Pancreas (tissue), 10 donors: ENCODE measurements around the gene FKBP11. TPM values are rescaled to one million over a fixed set of nuclear protein-coding genes. Genes with fewer than 3 reads are reported as not detected.
A peak's percentile ranks its signal among the peaks of the same experiment; 100 is the strongest.

Experiments used
- ATAC-seq, 4 donors: fragments of 200-7000 bp; cut with Tn5 transposase; one replicate each; pipeline versions ENCODE4 v1.8.0 to v1.9.1; 2020; ENCODE audit warnings: mild to moderate bottlenecking in 4 of 4, moderate library complexity in 4 of 4
- DNase-seq, 6 donors: peaks; one replicate each; pipeline ENCODE4 v3.0.0-alpha.2; 2020
- FAIRE-seq: peaks from 2 replicates; lab custom pipeline; 2012; peaks lifted over from hg19 to GRCh38; lab: Jason Lieb, UNC
- H3K27ac ChIP-seq, 4 donors: fragments of 200-600 bp; sonication (generic); 1 replicate in 3 of 4; 2 replicates in 1 of 4; pipeline versions ENCODE4 v1.5.0 to v1.8.0; 2020
- H3K27me3 ChIP-seq, 4 donors: fragments of 200-600 bp; one replicate each; pipeline ENCODE4 v1.8.0; 2021
- H3K36me3 ChIP-seq, 3 donors: fragments of 200-600 bp; sonication (generic) in 1 of 3; one replicate each; pipeline versions ENCODE4 v1.5.0 to v1.8.0; 2020 to 2021
- H3K4me1 ChIP-seq, 3 donors: fragments of 200-600 bp; one replicate each; pipeline ENCODE4 v1.8.0; 2021
- H3K4me3 ChIP-seq, 4 donors: fragments of 200-600 bp; sonication (generic) in 2 of 4; one replicate each; pipeline versions ENCODE4 v1.5.0 to v1.8.0; 2020 to 2021
- H3K9me3 ChIP-seq, 4 donors: fragments of 200-600 bp; one replicate each; pipeline ENCODE4 v1.8.0; 2021
- WGBS, 2 donors: extraction: QIAGEN DNeasy Blood & Tissue Kit; methylation state at CpG; one replicate each; pipeline ENCODE4 v1.1.7; 2013; 5-methylcytosine and 5-hydroxymethylcytosine counted together
- intact Hi-C, 3 donors: fragments of 100-400 bp; cut with DNase I; formaldehyde crosslinking; loops; one replicate each; pipeline versions ENCODE4 v1.11.1 to v1.14.2; 2022
- polyA plus RNA-seq, 2 donors: library from polyadenylated mRNA; stranded (reverse); fragments of 200-250 nt; gene quantifications; one replicate each; pipeline ENCODE4 v1.2.3, GENCODE V29; 2013
- total RNA-seq, 6 donors: library from RNA; stranded (reverse); fragmentation: NEBNext Ultra II Directional in 4 of 6; extraction: Animal tissue kit (Norgen Biotek cat#: 25700) in 4 of 6; gene quantifications; one replicate each; pipeline versions ENCODE4 v1.2.1 to v1.2.4, GENCODE V29; 2021 to 2023
- TF ChIP-seq, protein P1 (sequence below), 4 donors: fragments of 200-600 bp; sonication (generic) in 3 of 4; IDR thresholded peaks; one replicate each; pipeline versions ENCODE4 v1.5.0 to v1.8.0; 2021; ENCODE audit warnings: antibody characterized with exemption in 4 of 4
- donor health status: healthy with polysubstance abuse.
- donor health status: DM: no; HTN: no; CAD: no; lungs with moderate emphysema.
- donor health status: DM: no; HTN: no; CAD: no.
- donor health status: control.
- donor health status: control.
- donor health status: Bipolar disorder and iron deficiency.
- donor health status: DM: yes; HTN: yes; CAD: no.
- donor health status: DM: no; HTN: no; CAD: no.
- donor health status: DM: no; HTN: no; CAD: no.
- donor health status: DM: yes; HTN: yes; CAD: no.

FKBP11 gene
- total and polyA plus RNA-seq, 8 donors = 70.9 to 155 (median 127) TPM

DNA sequence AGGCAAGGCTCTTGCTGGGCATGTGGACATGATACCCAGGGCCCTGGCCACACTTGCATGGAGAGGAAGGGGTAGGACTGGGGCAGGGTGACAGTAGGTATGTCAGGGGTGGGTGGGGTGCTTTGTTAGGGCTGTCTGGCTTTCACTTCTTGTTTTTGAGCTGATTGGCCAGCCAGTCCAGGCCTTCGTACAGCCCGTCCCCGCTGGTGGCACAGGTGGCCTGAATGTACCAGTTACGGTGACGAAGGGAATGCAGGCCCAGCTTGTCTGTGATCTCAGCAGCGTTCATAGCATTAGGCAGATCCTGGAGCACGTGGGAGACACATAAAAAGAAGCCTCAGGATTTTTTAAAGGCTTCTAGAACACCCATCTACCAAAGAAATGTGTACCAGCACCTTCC is 13.5 kb upstream of the FKBP11 start:
- H3K4me1 ChIP-seq = no peaks in the 10 kb centered on the region
- TF ChIP-seq, protein P1, sequence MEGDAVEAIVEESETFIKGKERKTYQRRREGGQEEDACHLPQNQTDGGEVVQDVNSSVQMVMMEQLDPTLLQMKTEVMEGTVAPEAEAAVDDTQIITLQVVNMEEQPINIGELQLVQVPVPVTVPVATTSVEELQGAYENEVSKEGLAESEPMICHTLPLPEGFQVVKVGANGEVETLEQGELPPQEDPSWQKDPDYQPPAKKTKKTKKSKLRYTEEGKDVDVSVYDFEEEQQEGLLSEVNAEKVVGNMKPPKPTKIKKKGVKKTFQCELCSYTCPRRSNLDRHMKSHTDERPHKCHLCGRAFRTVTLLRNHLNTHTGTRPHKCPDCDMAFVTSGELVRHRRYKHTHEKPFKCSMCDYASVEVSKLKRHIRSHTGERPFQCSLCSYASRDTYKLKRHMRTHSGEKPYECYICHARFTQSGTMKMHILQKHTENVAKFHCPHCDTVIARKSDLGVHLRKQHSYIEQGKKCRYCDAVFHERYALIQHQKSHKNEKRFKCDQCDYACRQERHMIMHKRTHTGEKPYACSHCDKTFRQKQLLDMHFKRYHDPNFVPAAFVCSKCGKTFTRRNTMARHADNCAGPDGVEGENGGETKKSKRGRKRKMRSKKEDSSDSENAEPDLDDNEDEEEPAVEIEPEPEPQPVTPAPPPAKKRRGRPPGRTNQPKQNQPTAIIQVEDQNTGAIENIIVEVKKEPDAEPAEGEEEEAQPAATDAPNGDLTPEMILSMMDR (IDR thresholded peaks at IDR 0.05) = no peak
- no peak overlapping the region for H3K27ac ChIP-seq
- no peaks in the 10 kb centered on the region for H3K27me3 ChIP-seq
- H3K4me3 ChIP-seq = no peak overlapping the region
- FAIRE-seq (no peak), ATAC-seq (no peak), DNase-seq (no peak)
- no peaks in the 10 kb centered on the region for H3K9me3 ChIP-seq
- H3K36me3 ChIP-seq = peaks cover 0 to 11% (median 7%) of the 10 kb centered on the region in 3 donors
- intact Hi-C loops = loop anchor here in 2 of 3 donors (5.0 kb wide), 2 partner anchors 82 to 87 kb away; partner anchors contain the start of gene DDX23 (in 1 of the 2)
- 84 to 89% methylated on average over 7 of the region's 7 CpGs for WGBS, 2 donors

DNA sequence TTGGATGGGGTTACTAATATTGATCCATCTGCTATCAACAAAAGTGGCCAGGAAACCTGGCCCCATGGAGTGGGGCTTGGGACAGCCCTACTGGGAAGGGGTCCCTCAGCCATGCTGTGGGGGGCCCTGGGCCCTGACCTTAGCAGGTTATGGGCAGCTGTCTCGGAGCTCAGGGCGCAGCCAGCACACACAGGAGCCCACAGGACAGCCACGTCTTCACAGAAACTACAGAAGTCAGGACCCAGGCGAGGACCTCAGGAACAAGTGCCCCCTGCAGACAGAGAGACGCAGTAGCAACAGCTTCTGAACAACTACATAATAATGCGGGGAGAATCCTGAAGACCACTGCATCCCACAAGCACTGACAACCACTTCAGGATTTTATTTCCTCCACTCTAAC is 11.9 kb upstream of the FKBP11 start:
- FAIRE-seq = no peak
- Histone ChIP-seq H3K27me3 (no peaks in the 10 kb centered on the region), H3K9me3 (no peaks in the 10 kb centered on the region), H3K4me1 (no peaks in the 10 kb centered on the region), H3K4me3 (no peak overlapping the region), H3K36me3 (peaks cover 0 to 11% (median 7%) of the 10 kb centered on the region in 3 donors), H3K27ac (no peak overlapping the region)
- 86 to 88% methylated on average over 6 of the region's 6 CpGs for WGBS, 2 donors
- peak in 1 of 4 donors; percentile 6 for ATAC-seq
- intact Hi-C loops = loop anchor here in 2 of 3 donors (5.0 kb wide), 2 partner anchors 80 to 85 kb away; partner anchors contain the start of gene DDX23 (in 1 of the 2)
- TF ChIP-seq, protein P1 (IDR thresholded peaks at IDR 0.05) = no peak
- DNase-seq = peak in 1 of 6 donors; percentile 46

DNA sequence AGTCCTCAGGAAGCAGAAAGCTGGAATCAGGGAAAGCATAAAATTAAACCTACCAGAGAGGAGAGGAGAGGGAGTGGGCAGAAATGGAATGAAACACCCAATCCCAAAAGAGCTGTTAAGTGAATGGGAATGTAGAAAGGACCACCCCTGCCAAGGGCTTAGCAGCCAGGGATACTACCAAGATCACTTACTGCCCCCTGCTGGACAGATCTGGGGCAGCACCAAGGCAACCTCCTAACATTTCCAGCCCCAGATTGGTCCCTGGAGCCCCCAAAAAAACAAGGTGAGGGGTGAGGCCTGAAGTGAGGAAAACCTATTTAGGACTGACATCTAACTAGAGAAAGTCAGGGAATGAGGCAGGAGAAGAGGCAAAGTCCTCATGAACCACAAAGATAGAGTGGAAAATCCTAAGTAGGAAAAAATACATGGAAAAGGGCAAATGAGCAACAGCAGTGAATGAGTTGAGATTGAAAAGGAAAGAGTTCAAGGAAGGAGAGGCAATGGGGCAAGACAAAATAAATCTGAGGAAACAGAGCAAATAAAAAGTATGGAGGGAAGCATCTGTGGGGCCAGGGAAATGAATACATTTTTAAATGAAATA is 11.2 kb upstream of the FKBP11 start:
- no peaks in the 10 kb centered on the region for H3K4me1 ChIP-seq
- H3K4me3 ChIP-seq = no peak overlapping the region
- peak; percentile 69 to 92 (median 88) for ATAC-seq
- peaks cover 0 to 11% (median 7%) of the 10 kb centered on the region in 3 donors for H3K36me3 ChIP-seq
- TF ChIP-seq, protein P1 (IDR thresholded peaks at IDR 0.05) = peak; percentile 85 to 90 (median 87)
- no peaks in the 10 kb centered on the region for H3K27me3 ChIP-seq
- DNase-seq = peak; percentile 47 to 91 (median 72)
- intact Hi-C loops = loop anchor here in 2 of 3 donors (5.0 kb wide), 2 partner anchors 79 to 84 kb away; partner anchors contain the start of gene DDX23 (in 1 of the 2)
- FAIRE-seq = no peak
- no peaks in the 10 kb centered on the region for H3K9me3 ChIP-seq
- no peak overlapping the region for H3K27ac ChIP-seq

DNA sequence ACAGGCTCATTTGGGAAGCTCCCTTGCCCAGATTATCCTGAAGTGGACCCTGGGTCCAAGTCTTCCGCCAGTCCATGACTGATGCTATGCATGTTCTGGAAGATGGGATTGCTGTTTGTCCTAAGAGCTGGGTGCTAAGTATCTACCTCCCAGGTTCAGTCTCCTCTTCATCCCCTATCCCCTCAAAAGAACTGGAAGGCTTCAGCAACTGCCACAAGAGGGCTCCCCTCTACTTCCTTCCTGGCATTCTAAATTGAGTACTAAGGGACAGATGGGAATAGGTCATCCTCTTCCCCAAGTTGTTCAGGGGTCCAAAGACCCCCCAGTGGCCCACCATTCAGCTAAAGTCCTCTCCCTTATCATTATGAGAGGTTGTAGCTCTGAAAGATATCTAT is 9.0 kb upstream of the FKBP11 start:
- Histone ChIP-seq H3K9me3 (no peaks in the 10 kb centered on the region), H3K4me1 (no peaks in the 10 kb centered on the region), H3K4me3 (no peak overlapping the region), H3K27me3 (no peaks in the 10 kb centered on the region), H3K27ac (no peak overlapping the region), H3K36me3 (no peaks in the 10 kb centered on the region)
- TF ChIP-seq, protein P1 (IDR thresholded peaks at IDR 0.05) = no peak
- ATAC-seq = no peak
- FAIRE-seq = no peak
- DNase-seq = no peak
- 92 to 95% methylated on average over 1 of the region's 1 CpG for WGBS, 2 donors
- intact Hi-C loops = no loop called here

DNA sequence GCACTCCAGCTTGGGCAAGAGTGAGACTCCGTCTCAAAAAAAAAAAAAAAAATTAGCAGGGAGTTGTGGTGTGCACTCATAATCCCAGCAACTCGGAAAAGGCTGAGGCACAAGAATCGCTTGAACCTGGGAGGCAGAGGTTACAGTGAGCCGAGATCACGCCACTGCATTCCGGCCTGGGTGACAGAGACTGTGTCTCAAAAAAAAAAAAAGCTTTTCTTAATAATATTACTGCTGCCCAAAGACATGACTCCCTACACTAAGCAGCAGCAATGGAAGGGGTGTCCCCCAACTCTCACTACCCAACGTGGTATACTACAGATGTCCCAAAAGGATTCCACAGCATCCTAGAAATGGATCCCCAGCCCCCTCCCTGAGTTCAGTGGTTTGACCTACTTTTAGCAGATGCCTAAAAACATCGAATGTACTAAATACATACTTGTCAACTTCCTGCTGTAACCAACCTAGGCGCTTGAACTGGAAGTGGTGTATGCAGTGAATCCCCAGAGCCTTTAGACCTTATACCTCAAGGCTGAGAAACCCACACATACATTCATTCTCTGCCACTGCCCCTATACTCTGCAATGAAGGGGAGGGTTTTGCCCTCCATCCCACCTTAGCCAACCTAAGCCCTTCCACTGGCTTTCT is 8.5 kb upstream of the FKBP11 start:
- Histone ChIP-seq H3K27me3 (no peaks in the 10 kb centered on the region), H3K9me3 (no peaks in the 10 kb centered on the region), H3K4me1 (no peaks in the 10 kb centered on the region), H3K36me3 (no peaks in the 10 kb centered on the region), H3K4me3 (no peak overlapping the region), H3K27ac (no peak overlapping the region)
- intact Hi-C loops = no loop called here
- WGBS, 2 donors = 87 to 90% methylated on average over 9 of the region's 9 CpGs
- DNase-seq = no peak
- TF ChIP-seq, protein P1 (IDR thresholded peaks at IDR 0.05) = no peak
- FAIRE-seq = no peak
- ATAC-seq = no peak
